GM21528 (cell line): ENCODE data around the gene VPS41.

ENCODE experiments used
- ATAC-seq: cut with Tn5 transposase; IDR thresholded peaks from one replicate; pipeline ENCODE4 v1.9.1; 2021; ENCODE audit warnings: mild to moderate bottlenecking, moderate library complexity; ENCODE audit not compliant: unreplicated experiment, low FRiP score

Gene VPS41

DNA sequence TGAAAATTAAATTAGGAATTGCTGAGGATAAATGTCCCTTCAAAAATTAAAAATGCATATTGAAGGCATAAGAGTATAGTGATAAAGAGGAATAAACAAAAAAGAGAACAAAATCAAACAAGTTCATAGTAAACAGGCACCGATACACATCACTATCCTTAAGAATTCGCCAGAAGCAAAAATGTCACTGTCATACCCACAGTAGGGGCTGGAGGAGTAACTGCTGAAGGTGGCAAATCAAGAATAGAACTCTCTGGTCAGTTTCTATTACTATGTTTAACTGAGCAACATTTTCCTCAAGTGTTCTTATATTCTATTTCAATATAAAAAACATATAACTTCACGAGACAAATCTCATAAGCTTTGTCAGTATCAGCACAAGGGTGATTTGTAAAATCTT is 84.0 kb downstream of the VPS41 start:
- ATAC-seq: no peak

DNA sequence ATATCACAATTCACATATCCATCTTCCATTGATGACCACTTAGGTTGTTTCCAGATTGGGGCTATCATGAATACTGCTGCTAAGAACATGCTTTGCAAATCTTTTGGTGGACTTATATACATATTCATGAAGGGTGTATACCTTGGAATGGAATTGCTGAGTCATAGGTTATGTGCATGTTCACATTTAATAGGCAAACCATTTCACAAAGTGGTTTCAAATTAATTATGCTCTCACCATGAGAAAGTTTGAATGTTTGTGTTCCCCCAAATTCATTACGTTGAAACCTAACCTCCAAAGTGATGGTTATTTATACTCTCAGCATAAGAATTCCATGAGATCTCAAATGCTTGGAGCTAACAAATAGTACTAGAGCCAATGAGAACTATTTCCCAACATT is 86.4 kb downstream of the VPS41 start:
- no peak for ATAC-seq

DNA sequence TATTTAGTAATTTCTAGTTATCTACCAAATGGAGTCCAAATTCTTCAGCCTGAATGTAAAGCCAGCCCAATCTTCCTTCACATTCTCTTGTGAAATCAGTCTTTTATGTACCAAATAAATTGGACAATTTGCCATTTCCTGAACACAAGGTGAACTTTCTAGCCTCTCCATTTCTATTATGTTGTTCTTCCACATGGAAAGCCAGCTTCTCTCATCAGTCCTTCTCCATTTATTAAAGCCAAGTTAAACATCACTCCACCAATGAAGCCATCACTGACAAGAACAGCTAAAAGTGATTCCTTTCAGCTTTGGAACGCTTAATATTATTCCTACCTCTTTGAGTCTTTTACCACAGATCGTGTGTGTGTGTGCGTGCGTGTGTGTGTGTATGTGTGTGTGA is 88.4 kb downstream of the VPS41 start:
- ATAC-seq: no peak

DNA sequence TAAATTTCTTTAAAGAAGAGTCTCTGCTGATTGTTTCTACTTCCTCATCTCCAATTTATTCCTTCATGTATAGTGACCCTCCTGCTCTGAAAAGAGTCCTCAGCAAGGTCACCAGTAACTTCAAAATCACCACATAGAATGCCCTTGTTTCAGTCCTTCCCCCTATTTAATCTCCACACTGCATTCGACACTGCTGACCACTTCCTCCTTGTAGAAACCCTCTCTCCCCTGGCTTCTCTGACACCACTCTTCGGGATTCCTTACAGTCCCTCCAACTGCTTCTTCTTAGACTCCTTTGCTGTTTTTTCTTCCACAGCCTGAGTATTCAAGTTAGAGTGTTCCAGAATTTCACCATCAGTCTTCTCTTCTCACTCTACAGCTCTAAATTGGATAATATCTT is 89.5 kb downstream of the VPS41 start:
- no peak for ATAC-seq

DNA sequence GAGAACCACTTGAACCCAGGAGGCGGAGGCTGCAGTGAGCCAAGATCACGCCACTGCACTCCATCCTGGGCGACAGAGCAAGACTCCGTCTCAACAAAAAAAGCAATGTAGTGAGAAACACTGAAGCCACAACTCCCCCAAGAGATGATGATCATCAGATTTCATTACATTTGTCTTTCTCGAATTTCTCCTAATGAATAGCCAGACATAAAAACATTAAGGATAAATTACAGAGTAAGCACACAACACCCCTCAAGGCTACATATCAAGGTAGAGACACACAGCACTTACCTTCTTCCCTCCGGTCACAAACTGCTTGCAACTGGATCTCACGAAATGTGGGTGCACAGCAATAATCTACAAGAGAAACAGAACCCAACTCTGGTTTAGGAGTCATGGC is 91.5 kb downstream of the VPS41 start:
- no peak for ATAC-seq

DNA sequence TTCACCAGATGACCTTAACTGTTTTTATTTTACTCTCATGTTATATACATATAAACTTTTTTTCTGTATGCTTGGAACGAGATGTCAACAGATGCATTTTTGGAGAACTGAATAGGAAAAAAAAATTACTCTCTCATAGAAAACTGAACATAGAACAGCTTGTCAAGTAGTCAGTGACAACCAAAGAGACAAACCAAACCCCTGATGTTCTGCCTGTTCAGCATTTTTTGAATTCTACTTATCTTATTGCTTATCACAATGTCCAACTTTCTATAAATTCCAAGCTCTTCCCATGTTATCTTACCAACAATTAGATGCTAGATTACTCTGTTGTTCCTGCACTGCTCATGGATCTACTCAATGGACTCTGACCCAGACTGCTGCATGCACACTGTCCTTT is 95.2 kb downstream of the VPS41 start:
- no peak for ATAC-seq

DNA sequence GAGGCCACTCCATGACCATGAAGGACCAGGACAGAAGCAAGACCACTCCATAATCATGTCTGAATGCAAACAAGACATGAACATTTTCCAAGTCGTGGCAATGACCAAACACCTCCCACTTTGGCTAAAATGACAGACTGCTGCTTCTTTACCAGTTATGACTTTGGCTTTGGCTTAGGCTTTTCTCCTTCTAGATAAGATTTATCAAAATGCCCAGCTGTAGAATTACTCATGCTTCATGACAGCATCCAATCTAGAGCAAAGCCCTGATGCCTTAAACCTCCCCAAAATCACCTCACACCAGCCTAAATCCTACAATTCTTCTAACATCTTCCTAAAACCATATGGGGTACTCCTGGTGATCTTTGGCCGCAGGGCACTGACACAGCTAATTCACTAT is 102.1 kb downstream of the VPS41 start:
- no peak for ATAC-seq

DNA sequence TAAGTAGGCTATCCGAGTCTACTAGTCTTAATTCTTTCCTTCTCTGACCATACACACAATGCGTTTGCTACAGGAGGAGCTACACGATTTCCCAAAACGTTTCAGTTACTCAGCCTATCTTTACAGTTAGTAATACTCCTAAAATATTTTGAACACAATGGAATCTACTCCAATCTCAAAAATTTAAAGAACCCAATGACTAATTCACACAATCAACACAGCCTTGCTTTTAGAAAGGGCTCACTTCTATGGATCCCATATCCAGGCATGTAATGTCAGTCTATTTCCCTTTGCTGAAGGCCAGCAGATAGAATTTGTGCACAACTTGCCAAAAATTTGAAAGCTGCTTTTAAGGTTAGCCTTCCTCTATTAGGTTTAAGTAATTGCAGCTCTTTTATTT is 107.2 kb downstream of the VPS41 start:
- ATAC-seq: no peak

DNA sequence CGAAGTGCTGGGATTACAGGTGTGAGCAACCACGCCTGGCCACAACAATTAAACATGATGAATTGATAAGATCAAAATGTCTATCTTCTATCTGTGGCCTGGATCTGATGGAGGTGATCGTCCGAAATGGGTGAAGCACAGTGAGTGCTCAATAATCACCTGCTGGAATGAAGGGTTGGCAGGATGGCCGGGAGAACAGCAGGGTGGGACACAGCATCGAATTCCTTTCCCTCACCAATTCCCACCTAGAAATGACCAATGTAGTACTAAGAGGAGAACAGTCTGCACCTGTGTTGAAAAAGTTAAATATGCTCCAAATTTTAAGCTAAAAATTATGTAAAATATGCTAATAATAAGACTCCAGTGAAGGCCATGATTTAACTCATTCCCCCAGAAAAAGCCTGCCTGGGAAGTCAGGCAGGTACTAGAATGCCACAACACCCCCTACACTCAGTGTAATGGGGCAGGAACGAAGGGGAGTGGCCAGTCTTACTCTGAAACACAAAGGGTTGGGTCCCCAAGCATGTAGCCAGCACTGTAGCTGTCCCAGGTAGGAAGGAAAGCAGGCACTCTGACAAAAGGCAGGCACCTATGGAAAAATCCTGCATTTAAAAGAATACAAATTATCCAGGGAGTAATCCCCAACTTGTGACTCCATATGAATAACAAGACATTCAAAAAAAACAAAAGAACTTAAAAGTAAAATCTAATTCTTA is 110.3 kb downstream of the VPS41 start:
- no peak for ATAC-seq

DNA sequence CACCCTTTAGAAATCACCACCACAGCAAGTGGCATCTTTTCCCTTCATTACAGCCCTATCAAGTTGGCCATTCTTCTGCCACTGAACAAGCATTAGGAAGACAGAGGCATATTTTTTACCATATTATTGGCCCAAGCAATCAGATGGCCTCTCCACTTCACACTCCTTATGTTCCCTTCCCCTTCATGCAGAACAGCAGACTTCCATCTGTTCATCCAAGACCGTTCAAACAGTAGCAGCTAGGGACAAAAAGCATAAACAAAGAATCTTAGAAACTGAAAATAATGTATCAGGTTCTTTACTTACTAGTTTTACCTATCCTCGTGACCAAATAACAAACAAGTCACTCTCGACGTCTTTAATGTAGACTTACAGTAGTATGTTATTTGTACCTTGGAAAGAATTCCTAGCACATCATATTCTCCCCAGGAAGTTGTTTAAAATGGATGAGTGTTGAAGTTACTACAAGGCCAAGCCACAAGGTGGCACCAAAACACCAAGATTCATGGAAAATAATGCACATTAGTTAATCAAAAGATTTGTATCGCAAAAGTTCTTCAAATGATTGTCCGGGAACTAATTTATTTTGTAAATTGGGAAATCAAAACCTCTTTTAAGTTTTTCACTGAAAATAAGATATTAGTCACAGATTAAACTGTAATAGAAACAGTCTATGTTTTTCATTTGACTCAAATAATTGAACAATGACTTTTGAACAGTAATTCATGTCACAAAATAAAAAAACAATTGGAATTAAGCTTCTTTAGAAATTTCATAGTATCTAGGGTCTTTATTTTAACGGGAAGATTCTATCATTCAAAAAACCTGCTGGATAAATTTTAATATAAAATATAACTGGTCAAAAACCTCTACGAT is 112.1 kb downstream of the VPS41 start:
- no peak for ATAC-seq

DNA sequence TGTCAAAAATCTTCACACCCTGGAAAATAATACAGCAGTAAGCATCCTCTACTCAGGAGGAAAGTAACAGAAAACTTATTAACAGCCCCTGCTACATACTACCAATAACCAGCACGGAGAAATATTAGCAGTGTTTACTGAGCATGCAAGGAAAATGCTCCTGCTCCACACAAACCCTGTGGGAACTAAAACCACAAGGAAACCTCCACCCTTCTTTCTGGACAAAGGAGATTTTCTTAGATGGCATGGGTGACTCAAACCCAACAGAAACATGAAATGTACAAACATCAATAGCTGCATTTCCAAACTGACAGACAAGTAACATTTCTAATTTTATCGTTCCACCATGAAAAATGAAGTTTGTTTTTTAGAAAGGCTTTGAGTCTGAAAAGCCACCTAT is 113.4 kb downstream of the VPS41 start:
- no peak for ATAC-seq

DNA sequence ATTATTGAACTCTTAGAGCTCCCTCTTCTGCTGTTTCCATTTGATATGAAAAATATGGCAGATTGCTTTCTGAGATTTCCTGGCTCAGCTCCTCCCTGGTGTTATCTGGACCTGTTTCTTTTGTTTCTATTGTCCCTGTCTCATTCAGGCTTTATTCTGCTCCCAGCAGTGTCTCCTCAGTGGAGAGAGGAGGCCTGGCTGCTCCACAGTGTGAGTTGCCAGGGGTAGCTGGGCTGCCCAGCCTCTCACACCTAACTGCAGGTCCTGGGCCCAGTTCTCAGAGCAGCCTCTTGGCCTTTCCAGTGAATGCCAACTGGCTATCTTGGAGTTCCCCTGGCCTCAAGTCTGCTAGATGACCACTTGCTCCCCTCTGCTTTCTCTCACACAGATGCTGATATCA is 127.0 kb downstream of the VPS41 start:
- ATAC-seq: no peak

DNA sequence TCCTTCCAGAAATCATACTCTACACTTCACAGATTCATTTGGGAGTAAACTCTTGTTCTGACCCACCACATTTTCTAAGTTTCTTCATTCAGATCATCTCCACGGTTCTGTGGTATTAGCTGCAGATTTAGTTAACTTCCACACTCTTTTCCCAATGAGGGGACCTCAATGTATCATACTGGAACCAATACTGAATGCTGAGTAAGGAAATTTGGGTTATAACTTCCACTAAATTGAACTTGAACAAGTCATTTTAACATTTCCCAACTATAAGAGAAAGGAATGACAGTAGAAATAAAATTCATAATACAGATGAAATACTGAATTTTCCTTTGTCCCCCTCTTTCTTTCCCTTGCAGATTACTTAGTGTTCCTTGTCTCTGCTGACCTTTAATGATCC is 131.4 kb downstream of the VPS41 start:
- ATAC-seq: no peak

DNA sequence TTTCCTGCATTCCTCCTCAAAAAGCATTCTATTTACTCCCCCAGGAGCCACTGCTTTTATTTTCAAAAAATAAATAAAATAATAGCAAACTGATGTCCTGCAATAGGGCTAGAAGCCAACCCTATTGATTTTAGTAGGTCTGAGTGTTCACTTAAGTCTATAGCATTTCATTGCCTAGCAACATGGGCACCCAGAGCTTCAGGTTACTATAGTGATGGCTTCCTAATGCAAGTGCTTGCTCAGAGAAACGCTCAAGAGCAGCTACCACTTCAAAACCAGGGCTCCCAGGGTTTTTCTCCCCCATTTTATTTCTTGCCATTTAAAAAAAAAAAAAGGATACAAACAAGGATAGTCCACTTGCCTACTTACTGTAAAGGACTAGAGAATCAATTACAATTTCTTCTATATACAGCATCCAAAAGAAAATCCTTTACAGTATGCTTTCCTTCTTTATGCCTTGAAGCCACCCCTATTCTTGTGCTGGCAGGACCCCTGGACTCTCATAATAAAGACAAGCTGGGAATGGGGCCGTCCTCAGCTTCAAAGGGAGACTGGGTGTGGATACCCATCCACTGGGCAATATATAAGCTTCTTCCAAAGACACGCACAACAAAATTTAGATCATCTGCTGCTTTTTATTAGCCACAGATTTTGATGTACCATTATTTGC is 133.3 kb downstream of the VPS41 start:
- no peak for ATAC-seq

DNA sequence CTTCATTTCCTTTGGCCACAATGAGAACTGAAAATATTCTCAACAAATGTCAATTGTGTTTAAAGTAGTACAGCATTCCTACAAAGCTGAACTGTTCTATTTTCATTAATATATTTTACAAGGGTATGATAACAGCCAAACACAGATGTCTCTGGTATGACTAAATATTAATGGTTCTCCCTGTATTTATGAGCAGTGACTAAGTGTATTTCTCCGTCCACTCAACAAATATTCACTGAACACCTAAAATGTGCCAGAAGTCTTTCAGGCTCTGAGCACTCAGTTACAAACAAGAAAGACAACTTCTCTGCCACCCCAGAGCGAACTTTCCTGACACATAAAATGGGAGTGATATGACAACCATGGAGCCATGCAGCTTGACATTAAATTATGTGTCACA is 135.6 kb downstream of the VPS41 start:
- no peak for ATAC-seq

DNA sequence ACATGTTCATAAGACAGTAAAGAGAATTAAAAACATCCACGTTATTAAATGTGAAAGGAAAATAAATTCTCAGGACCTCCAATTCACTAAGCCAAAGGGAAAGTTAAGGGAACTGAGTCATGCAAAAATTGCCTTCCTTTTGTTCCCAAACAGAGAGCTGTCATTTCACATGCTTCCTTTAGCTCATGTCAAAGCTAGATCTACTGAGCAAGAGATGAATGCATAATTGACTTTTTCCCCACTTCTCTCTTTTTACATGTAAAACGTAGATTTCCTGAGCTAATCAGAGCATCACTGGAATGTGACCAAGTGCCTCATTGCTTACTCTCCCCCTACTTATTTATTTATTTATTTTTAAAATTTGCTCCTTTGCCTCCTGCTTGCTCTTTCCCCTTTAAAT is 148.8 kb downstream of the VPS41 start:
- ATAC-seq: no peak

DNA sequence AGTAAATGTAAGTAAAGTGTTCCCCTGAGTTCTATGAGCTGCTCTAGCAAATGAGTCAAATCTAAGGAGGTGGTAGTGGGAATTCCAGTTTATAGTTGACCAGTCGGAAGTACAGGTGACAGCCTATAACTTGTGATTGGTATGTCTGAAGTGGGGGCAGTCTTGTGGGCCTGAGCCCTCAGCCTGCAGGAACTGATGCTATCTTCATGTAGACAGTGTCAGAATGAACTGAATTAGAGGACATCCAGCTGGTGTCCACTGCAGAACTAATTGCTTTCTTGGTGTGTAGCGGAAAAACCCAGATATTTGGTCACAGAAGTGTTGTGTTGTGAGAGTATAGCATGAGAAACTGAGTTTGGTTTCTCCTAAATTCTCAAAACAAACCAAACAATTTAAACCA is 150.0 kb downstream of the VPS41 start:
- no peak for ATAC-seq

DNA sequence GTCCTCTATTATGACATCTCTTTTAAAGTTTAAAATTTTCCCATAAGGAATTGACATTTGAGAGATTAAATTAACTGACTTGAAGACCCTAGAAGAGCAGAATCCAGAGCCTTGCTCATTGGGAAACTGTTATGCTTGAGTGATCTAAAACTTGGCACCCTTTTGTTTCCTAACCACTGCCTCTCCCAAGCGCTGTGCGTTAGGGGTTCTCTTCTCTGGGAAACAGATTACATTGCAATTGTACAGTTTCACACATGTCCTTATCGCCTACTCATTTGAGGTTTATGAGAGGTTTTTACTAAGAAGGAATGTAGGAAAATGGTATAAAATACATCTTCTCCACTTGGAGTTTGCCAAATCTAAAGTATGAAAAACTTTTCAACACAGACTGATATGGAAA is 151.1 kb downstream of the VPS41 start:
- no peak for ATAC-seq

DNA sequence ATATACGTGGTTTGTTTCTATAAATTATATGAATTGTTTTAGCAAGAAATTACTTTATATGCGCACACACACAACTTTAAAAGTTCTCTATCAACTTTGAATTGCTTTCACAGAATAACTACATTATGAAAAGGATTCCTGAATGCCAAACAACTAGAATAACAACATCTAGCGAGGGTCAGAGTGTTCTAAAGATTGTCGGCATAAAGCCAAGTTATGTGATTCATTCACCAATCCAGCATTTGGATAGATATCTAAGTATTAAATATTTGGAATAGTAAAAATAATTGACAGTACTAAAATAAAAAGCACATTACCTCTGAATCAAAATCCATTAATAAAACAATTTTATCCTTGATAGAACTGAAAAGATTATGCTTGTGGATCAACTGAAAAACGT is 152.5 kb downstream of the VPS41 start:
- ATAC-seq: no peak

DNA sequence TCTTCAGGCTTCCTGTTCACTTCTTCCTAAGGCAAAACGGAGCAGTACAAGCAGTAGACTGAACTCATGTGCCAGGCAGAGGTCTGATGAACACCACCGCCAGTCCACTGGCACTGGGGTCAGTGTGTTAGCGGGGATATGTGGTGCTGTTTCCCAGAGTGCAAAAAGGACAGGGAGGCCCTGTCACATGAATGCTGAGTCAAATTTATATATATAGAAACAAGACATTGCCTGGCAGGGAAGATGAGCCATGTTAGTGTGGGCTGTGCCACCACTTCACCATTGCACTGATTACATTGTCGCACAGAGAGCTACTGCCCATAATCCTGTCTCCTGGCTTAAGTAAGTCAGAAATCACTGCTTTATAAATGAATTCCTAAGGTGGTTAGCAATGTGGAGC is 155.6 kb downstream of the VPS41 start:
- no peak for ATAC-seq

DNA sequence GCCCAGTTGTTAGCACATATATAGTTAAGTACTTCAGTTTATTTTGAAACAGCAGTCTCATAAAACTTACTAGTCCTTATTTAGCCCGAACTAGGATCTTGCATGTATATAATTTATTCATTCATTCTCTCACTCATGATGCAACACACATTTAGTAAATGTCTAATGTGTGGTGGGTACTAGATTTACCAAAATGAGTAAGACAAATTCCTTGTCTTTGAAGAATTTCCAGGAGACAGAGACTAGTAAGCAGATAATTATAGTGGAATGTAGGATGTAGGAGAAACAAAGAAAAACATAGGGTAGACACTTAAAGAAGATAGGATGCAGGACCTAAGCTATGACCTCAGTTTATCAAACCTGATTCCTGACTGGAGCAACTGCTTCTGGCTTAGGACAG is 157.6 kb downstream of the VPS41 start:
- ATAC-seq: no peak
